Spleen (tissue), 11 donors: ENCODE data around the gene BRD3OS. TPM values are rescaled to one million over a fixed set of nuclear protein-coding genes. Genes with fewer than 3 reads are reported as not detected.

Experiments
- DNase-seq: peaks from one replicate; pipeline ENCODE4 v3.0.0-alpha.2; 2020
- H3K27ac ChIP-seq, 8 donors: fragments of 200-600 bp; sonication (generic) in 7 of 8; 1 replicate in 4 of 8; 2 replicates in 4 of 8; pipeline versions ENCODE4 v1.5.0 to v1.8.0; 2016 to 2021; ENCODE audit warnings: inconsistent platforms in 4 of 8, mild to moderate bottlenecking in 4 of 8, moderate library complexity in 1 of 8
- H3K27me3 ChIP-seq, 7 donors: fragments of 200-600 bp; sonication (generic) in 6 of 7; replicated peaks in 1 of 7; 1 replicate in 4 of 7; 2 replicates in 3 of 7; pipeline versions ENCODE4 v1.5.0 to v1.8.0; 2016 to 2021; ENCODE audit warnings: inconsistent platforms in 3 of 7, mild to moderate bottlenecking in 1 of 7
- H3K36me3 ChIP-seq, 6 donors: fragments of 200-600 bp; sonication (generic) in 5 of 6; 1 replicate in 4 of 6; 2 replicates in 2 of 6; pipeline versions ENCODE4 v1.5.0 to v1.8.0; 2016 to 2021; ENCODE audit warnings: inconsistent platforms in 2 of 6
- H3K4me1 ChIP-seq, 6 donors: fragments of 200-600 bp; sonication (generic) in 5 of 6; 1 replicate in 3 of 6; 2 replicates in 3 of 6; pipeline versions ENCODE4 v1.5.0 to v1.8.0; 2016 to 2021; ENCODE audit warnings: inconsistent platforms in 3 of 6
- H3K4me3 ChIP-seq, 8 donors: fragments of 200-600 bp; sonication (generic) in 7 of 8; 1 replicate in 4 of 8; 2 replicates in 4 of 8; pipeline versions ENCODE4 v1.5.0 to v1.8.0; 2016 to 2021; ENCODE audit warnings: inconsistent platforms in 4 of 8, mild to moderate bottlenecking in 4 of 8, moderate library complexity in 2 of 8
- H3K9me3 ChIP-seq, 8 donors: fragments of 200-600 bp; sonication (generic) in 7 of 8; 1 replicate in 4 of 8; 2 replicates in 4 of 8; pipeline versions ENCODE4 v1.5.0 to v1.8.0; 2016 to 2021; ENCODE audit warnings: inconsistent platforms in 4 of 8
- POLR2A ChIP-seq, 3 donors: fragments of 450-650 bp; IDR thresholded peaks; one replicate each; pipeline ENCODE4 v1.5.1; 2017; ENCODE audit warnings: antibody characterized with exemption in 3 of 3, mild to moderate bottlenecking in 1 of 3
- POLR2AphosphoS5 ChIP-seq, 3 donors: sonication (generic); formaldehyde crosslinking; IDR thresholded peaks; one replicate each; pipeline ENCODE4 v1.5.1; 2017; ENCODE audit warnings: antibody characterized with exemption in 3 of 3
- WGBS, 5 donors: extraction: QIAGEN DNeasy Blood & Tissue Kit in 3 of 5; methylation state at CpG; one replicate each; pipeline versions ENCODE4 v1.1.5 to v1.1.7; 2013 to 2018; 5-methylcytosine and 5-hydroxymethylcytosine counted together
- intact Hi-C: fragments of 100-400 bp; cut with DNase I; formaldehyde crosslinking; loops from one replicate; pipeline ENCODE4 v1.15.0; 2023; ENCODE audit warnings: low total_unique reads
- polyA plus RNA-seq, 3 donors: library from polyadenylated mRNA; stranded (reverse); fragments of 200-250 nt; gene quantifications; one replicate each; pipeline ENCODE4 v1.2.1, GENCODE V29; 2013
- total RNA-seq, 7 donors: library from RNA; depleted of rRNA in 3 of 7; stranded (reverse); fragments of >200 nt in 3 of 7; fragmentation: NEBNext Ultra II Directional in 4 of 7; extraction: Animal tissue kit (Norgen Biotek cat#: 25700) in 4 of 7; gene quantifications; one replicate each; pipeline versions ENCODE4 v1.1.0 to v1.2.1, GENCODE V29; 2016 to 2021
- TF ChIP-seq, protein P1 (sequence below), 11 experiments: fragments of 200-600 bp in 7 of 11; fragments of 450-650 bp in 4 of 11; sonication (generic) in 4 of 11; IDR thresholded peaks in 8 of 11; conservative IDR thresholded peaks in 3 of 11; 1 replicate in 7 of 11; 2 replicates in 4 of 11; pipeline versions ENCODE4 v1.4.0 to v1.8.0; 2016 to 2021; ENCODE audit warnings: antibody characterized with exemption in 11 of 11, inconsistent platforms in 4 of 11, mild to moderate bottlenecking in 1 of 11
- donor health status: healthy with polysubstance abuse.
- donor health status: DM: no; HTN: no; CAD: no; lungs with moderate emphysema.
- donor health status: DM: no; HTN: no; CAD: no.
- donor health status: Bipolar disorder and iron deficiency.
- donor health status: healthy.
- donor health status: DM: no; HTN: no; CAD: no.
- donor health status: DM: yes; HTN: yes; CAD: no.

BRD3OS gene
- total and polyA plus RNA-seq, 10 donors: 6.9 to 13.2 (median 10.7) TPM

DNA sequence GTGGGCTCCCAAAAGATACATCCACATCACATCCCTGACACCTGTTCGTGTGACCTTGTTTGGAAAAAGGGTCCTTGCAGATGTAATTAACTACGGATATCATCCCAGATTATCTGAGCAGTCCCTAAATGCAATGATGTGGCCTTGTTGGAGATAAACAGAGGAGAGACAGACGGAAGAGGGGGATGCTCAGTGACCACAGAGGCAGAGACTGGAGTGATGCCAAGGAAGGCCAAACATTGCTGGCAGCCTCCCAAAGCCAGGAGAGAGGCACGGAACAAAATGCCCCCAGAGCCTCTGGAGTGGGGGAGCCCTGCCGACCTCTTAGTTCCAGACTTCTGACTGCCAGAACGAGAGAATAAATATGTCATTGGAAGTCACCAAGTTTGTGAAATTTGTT is 18.1 kb upstream of the BRD3OS start:
- TF ChIP-seq POLR2A (IDR thresholded peaks at IDR 0.05): no peak
- TF ChIP-seq, protein P1, sequence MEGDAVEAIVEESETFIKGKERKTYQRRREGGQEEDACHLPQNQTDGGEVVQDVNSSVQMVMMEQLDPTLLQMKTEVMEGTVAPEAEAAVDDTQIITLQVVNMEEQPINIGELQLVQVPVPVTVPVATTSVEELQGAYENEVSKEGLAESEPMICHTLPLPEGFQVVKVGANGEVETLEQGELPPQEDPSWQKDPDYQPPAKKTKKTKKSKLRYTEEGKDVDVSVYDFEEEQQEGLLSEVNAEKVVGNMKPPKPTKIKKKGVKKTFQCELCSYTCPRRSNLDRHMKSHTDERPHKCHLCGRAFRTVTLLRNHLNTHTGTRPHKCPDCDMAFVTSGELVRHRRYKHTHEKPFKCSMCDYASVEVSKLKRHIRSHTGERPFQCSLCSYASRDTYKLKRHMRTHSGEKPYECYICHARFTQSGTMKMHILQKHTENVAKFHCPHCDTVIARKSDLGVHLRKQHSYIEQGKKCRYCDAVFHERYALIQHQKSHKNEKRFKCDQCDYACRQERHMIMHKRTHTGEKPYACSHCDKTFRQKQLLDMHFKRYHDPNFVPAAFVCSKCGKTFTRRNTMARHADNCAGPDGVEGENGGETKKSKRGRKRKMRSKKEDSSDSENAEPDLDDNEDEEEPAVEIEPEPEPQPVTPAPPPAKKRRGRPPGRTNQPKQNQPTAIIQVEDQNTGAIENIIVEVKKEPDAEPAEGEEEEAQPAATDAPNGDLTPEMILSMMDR (IDR thresholded peaks at IDR 0.05 in 8 of 11, conservative IDR thresholded peaks at IDR 0.05 in 3 of 11): no peak
- TF ChIP-seq POLR2AphosphoS5 (IDR thresholded peaks at IDR 0.05): no peak
- Histone ChIP-seq H3K9me3 (peaks cover 0 to 4% (median 0%) of the 10 kb centered on the region in 8 donors), H3K27ac (no peak overlapping the region), H3K36me3 (no peaks in the 10 kb centered on the region), H3K27me3 (peaks cover 0 to 52% (median 0%) of the 10 kb centered on the region in 7 donors), H3K4me1 (no peaks in the 10 kb centered on the region), H3K4me3 (no peak overlapping the region)
- intact Hi-C loops: no loop called here
- DNase-seq: no peak
- WGBS, 5 donors: 23 to 59% (median 29%) methylated on average over 6 of the region's 6 CpGs

DNA sequence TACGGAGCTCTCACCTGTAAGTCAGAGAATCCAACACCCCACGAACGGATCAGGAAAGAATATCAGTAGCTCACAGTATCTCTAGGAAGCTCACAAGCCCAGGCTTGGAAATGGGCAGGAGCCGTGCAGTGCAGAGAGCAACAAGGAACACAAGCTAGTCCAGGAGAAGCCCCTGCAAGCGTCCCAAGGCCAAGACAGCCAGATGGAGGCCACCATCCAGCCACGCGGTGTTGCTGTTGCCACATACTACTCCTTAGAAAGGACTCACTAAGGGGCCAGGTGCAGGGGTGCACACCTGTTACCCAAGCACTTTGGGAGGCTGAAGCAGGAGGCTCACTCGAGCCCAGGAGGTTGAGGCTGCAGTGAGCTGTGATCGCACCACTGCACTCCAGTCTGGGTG is 17.7 kb upstream of the BRD3OS start:
- intact Hi-C loops: no loop called here
- WGBS, 5 donors: 75 to 91% (median 79%) methylated on average over 9 of the region's 9 CpGs
- no peak overlapping the region for H3K4me3 ChIP-seq
- no peak overlapping the region for H3K27ac ChIP-seq
- H3K27me3 ChIP-seq: peaks cover 0 to 52% (median 0%) of the 10 kb centered on the region in 7 donors
- peaks cover 0 to 4% (median 0%) of the 10 kb centered on the region in 8 donors for H3K9me3 ChIP-seq
- peak; percentile 30 for DNase-seq
- TF ChIP-seq POLR2AphosphoS5 (IDR thresholded peaks at IDR 0.05): no peak
- no peak for TF ChIP-seq POLR2A (IDR thresholded peaks at IDR 0.05)
- TF ChIP-seq, protein P1 (IDR thresholded peaks at IDR 0.05 in 8 of 11, conservative IDR thresholded peaks at IDR 0.05 in 3 of 11): no peak
- no peaks in the 10 kb centered on the region for H3K36me3 ChIP-seq
- no peaks in the 10 kb centered on the region for H3K4me1 ChIP-seq

DNA sequence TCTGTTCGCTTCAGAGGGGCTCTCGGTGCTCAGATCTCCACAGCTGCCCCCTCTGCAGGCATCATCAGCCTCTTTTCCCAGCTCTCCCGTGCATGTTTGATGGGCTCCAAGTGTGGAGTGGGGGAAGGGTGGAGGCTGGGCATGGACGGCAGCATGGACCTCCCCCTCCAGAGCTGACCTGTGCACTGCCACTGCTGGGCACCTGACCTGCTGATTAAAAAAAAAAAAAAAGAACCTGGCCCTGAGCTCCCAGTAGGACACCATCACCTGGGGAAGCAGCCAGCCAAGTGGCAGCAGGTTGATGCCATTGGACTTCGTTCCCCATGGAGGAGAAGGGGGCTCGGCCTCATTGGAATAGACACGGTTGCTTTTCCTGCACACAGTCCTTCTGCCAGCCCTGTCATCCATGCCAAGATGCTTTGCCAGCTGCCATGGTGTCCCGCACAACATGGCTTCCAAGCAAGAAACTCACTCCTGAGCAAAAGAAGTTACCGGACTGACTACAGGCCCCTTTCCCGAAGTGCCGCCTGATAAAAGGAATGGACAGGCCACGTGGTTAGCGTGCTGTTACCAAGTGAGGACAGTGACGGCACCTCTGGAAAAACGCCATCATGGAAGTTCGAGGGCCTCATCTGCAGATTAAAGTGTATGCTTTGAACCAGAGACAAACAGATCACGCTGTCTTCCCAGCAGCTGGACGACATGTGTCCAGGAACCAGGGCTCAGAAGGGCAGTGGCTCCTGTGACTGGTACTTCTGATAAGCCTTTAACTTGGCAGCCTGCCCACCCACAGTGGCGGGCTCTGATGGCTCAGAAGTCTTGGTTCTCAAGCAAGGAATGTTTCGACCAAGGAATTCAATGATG is 14.7 kb upstream of the BRD3OS start:
- H3K4me3 ChIP-seq: no peak overlapping the region
- no peaks in the 10 kb centered on the region for H3K36me3 ChIP-seq
- 51 to 61% (median 56%) methylated on average over 20 of the region's 20 CpGs for WGBS, 5 donors
- peaks cover 0 to 32% (median 0%) of the 10 kb centered on the region in 7 donors for H3K27me3 ChIP-seq
- intact Hi-C loops: no loop called here
- no peak overlapping the region for H3K27ac ChIP-seq
- TF ChIP-seq, protein P1 (IDR thresholded peaks at IDR 0.05 in 8 of 11, conservative IDR thresholded peaks at IDR 0.05 in 3 of 11): no peak
- TF ChIP-seq POLR2A (IDR thresholded peaks at IDR 0.05): no peak
- TF ChIP-seq POLR2AphosphoS5 (IDR thresholded peaks at IDR 0.05): no peak
- peaks cover 0 to 12% (median 4%) of the 10 kb centered on the region in 8 donors for H3K9me3 ChIP-seq
- no peaks in the 10 kb centered on the region for H3K4me1 ChIP-seq
- peak; percentile 39 for DNase-seq

DNA sequence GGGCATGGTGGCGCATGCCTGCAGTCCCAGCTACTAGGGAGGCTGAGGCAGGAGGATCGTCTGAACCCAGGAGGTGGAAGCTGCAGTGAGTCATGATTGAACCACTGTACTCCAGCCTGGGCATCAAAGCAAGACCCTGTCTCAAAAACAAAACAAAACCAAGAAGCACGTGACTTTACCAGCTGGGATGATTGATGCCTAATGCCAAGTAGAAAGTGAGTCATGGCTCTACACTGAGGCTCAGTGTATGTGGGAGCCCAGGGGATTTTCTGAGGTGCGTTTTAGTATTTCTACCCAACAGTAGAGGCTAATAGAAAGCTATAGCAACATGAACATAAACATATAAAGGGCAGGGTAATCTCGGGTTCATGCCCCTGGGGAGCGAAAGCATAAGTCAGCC is 13.9 kb upstream of the BRD3OS start:
- Histone ChIP-seq H3K27me3 (peaks cover 0 to 29% (median 0%) of the 10 kb centered on the region in 7 donors), H3K27ac (no peak overlapping the region), H3K4me1 (no peaks in the 10 kb centered on the region), H3K4me3 (no peak overlapping the region), H3K9me3 (peaks cover 0 to 12% (median 4%) of the 10 kb centered on the region in 8 donors), H3K36me3 (no peaks in the 10 kb centered on the region)
- TF ChIP-seq POLR2AphosphoS5 (IDR thresholded peaks at IDR 0.05) (no peak), POLR2A (IDR thresholded peaks at IDR 0.05) (no peak)
- TF ChIP-seq, protein P1 (IDR thresholded peaks at IDR 0.05 in 8 of 11, conservative IDR thresholded peaks at IDR 0.05 in 3 of 11): no peak
- 84 to 92% (median 86%) methylated on average over 6 of the region's 6 CpGs for WGBS, 5 donors
- DNase-seq: no peak
- intact Hi-C loops: no loop called here
